Activated naive CD4-positive, alpha-beta T cell treated with anti-CD3 and anti-CD28 coated beads, Interleukin-2, amount 50 U/mL, for 72 hours (primary cell): ENCODE measurements around the gene TMEM106C. TPM values are rescaled to one million over a fixed set of nuclear protein-coding genes. Genes with fewer than 3 reads are reported as not detected.

Source experiments
- ATAC-seq, 2 donors: fragments of 150-1000 bp; cut with Tn5 transposase; 2 replicates each; pipeline ENCODE4 v1.10.0; 2021; ENCODE audit warnings: mild to moderate bottlenecking in 2 of 2, moderate library complexity in 2 of 2
- DNase-seq, 2 donors: peaks; one replicate each; pipeline ENCODE4 v3.0.0; 2021 to 2022; ENCODE audit warnings: low spot score in 2 of 2
- H3K27ac Mint-ChIP-seq, 2 donors: one replicate each; pipeline ENCODE4 v1.8.0; 2022; ENCODE audit warnings: mild to moderate bottlenecking in 2 of 2, mixed read lengths in 2 of 2
- H3K36me3 Mint-ChIP-seq, 2 donors: one replicate each; pipeline ENCODE4 v1.8.0; 2022; ENCODE audit warnings: mixed read lengths in 2 of 2
- H3K9me3 Mint-ChIP-seq, 2 donors: one replicate each; pipeline ENCODE4 v1.8.0; 2022; ENCODE audit warnings: mixed read lengths in 2 of 2
- total RNA-seq, 2 donors: library from RNA; stranded (reverse); gene quantifications; one replicate each; pipeline ENCODE4 v1.2.3, GENCODE V29; 2022

The TMEM106C gene, protein sequence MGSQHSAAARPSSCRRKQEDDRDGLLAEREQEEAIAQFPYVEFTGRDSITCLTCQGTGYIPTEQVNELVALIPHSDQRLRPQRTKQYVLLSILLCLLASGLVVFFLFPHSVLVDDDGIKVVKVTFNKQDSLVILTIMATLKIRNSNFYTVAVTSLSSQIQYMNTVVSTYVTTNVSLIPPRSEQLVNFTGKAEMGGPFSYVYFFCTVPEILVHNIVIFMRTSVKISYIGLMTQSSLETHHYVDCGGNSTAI
- total RNA-seq: 100 to 1,000 TPM; 134 to 305 TPM

DNA sequence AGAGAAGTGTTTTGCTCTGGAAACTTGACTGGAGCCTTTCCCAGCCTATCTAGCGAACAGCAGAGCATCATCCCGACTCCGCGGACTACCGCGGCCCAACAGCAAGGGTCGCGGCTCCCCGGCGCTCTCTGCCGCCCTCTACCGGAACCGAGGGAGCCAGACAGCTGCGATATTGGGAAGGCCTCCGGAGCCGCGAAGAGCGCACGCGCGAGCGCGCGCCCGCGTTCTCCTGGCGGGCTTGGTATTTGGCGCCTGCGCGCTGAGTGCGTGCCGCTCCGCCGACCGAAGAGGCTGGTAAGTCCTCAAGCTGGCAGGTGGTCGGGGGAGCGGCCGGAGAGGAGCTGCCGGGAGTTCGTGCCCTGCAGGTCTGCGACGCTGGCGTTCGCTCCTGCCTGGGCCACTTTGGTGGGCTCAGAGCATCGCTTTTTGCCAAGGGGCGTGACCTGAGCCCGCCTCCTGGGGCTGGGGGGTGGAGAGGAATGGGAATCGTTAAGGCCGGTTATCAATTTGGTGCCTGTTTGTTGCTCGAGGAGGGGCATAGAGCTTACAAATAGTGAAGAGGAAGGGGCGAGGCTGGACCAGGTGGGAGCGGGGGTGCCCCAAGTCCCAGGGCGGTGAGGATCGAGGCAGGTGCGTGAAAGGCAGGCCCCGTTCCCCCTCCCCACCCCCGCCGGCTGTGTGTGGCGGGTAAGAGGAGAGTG is at the start of gene TMEM106C:
Gene TMEM106C (plus strand): TSS at position 257 of the 701 bp plus-strand sequence. CDS start 641 bp downstream, outside the sequence.
- Mint-ChIP-seq H3K9me3 (peaks cover 1 to 10% of the 10 kb centered on the region in 2 donors), H3K27ac (peak within 1 kb of the TSS; percentile 96 to 97), H3K36me3 (peaks cover 43 to 51% of the 10 kb centered on the region in 2 donors)
- peak; percentile 94 to 96 for ATAC-seq
- DNase-seq: peak; percentile 95

DNA sequence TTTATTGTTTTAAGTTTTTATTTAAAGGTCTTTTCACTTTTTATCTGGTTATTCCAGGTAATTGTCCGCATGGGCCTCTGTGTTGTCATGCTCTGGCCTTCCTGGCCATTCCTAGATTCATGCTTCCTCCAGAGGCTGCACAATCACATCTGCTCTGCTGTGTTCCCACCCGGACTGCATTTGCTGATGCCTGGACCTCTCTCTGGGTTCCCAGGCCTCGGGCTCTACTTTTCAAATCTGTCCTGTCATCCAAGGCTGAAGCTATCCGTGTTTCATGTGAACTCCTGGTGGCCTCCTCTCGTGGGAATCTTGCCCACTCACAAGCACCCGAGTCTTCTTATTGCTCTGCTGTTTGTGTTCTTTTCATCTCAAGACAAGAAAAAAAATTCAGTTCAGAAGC is 42.5 kb upstream of the TMEM106C start:
- ATAC-seq (no peak), DNase-seq (no peak)
- no peaks in the 10 kb centered on the region for H3K36me3 Mint-ChIP-seq
- H3K27ac Mint-ChIP-seq: no peak overlapping the region
- no peaks in the 10 kb centered on the region for H3K9me3 Mint-ChIP-seq

DNA sequence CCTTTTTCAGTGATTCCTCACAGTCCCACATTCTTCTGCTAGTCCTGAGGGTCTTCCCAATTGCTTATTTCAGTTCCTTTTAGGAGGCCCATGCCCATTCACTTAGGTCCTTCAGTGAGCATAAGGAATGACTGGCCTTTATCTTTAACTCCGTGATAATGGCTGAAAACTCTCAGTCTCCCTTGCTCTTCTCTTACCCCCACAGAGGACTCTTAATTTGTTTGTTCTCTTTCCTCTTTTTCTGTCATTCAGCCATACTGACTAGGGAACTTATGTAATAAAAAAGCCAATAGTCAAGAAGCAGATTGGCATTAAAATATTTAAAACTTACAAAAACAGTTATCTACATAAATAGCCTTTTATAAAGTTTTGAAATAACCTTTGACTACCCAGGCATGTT is 41.5 kb upstream of the TMEM106C start:
- no peaks in the 10 kb centered on the region for H3K36me3 Mint-ChIP-seq
- ATAC-seq (no peak), DNase-seq (no peak)
- no peaks in the 10 kb centered on the region for H3K9me3 Mint-ChIP-seq
- H3K27ac Mint-ChIP-seq: no peak overlapping the region

DNA sequence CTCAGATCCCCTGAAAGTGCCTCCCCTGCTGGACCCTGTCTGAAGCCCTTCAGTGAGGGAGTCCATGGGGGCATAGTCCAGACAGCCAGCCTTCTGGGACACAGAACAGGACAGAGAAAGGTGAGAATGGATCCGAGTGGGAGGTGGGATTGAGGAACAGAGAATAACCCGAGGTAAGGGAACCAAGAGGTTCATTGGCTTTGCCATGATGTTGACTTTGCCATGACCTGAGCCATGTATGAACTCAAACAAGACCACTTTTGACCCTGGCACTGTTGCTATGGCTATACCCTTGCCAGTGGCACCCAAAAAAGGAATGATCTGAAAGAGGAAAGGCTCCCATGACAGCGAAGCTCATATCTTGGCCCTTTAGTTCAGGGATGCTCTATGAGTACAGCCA is 36.0 kb upstream of the TMEM106C start:
- H3K9me3 Mint-ChIP-seq: no peaks in the 10 kb centered on the region
- no peak overlapping the region for H3K27ac Mint-ChIP-seq
- H3K36me3 Mint-ChIP-seq: no peaks in the 10 kb centered on the region
- ATAC-seq (no peak), DNase-seq (no peak)

DNA sequence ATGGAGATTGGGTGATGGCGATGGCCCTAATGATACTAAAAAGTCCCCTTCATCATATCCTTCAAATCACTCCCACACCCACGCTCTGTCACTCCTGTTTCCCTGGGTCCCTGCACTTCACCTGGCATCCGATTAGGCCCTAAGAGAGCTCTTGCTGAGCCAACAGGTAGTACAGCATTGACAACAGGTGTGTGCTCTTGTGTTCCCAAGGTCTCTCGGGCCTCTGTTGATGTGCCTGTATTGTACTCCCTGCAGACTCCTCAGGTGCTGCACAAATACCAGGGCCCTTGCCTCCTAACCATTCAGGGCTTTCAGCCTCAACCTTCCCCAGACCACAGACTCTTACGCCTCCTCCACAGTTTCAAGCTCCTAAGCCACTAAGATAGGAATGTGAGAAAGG is 32.8 kb upstream of the TMEM106C start:
- Mint-ChIP-seq H3K27ac (no peak overlapping the region), H3K36me3 (no peaks in the 10 kb centered on the region), H3K9me3 (no peaks in the 10 kb centered on the region)
- DNase-seq (no peak), ATAC-seq (no peak)

DNA sequence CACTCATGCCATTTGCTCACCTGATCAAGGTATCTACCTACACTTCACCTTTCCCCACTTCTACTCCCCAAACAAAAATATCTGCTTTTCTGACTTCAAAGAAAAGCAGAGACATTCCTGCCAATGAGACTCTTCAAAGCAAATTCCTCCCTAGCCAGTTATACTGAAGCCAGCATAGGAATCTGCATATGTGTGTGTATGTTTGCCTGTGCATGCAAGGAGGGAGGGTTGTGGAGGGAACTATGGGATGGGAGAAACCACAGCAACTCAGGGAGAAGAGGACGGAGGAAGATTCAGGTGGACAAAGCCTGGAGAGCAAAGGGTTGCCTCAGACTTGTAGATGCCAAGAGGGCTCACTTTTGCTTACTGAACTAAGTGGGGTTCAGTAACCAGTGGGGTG is 32.2 kb upstream of the TMEM106C start:
- DNase-seq (no peak), ATAC-seq (no peak)
- H3K9me3 Mint-ChIP-seq: no peaks in the 10 kb centered on the region
- no peaks in the 10 kb centered on the region for H3K36me3 Mint-ChIP-seq
- H3K27ac Mint-ChIP-seq: no peak overlapping the region

DNA sequence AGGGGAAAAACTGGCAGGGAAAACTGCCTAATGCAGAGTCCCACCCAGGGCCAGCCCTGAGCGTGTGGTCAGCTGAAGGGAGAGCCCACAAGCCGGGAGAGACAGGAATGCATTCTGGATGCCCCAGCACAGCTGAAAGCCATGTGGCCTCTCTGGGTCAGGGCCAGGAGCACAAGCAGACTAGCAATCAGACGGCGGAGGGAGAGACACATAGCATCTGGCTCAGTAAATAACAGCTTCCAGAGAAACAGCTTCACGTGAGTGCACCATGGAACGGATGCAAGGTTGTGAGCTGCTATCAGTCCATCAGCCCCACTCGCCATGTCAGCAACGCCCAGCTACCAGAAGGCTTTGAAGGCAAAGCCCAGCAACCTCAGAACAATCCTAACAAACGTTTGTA is 28.2 kb upstream of the TMEM106C start:
- no peak for DNase-seq
- Mint-ChIP-seq H3K9me3 (no peaks in the 10 kb centered on the region), H3K36me3 (no peaks in the 10 kb centered on the region), H3K27ac (no peak overlapping the region)
- ATAC-seq: no peak

DNA sequence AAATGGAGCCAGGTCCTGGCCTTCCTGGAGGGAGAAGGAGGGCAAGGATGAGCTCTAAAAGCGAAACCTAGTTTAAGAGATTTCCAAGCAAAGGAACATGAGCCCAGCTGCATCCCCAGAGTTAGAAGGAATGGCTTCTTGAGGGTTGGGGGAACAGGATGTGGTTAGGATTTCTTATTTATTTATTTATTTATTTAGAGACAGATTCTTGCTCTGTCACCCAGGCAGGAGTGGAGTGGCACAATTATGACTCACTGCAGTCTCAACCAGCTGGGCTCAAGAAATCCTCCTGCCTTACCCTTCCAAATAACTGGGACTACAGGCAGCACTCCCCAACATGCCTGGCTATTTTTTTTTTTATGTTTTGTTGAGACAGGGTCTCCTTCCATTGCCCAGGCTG is 25.3 kb upstream of the TMEM106C start:
- H3K36me3 Mint-ChIP-seq: no peaks in the 10 kb centered on the region
- no peak overlapping the region for H3K27ac Mint-ChIP-seq
- no peak for DNase-seq
- no peak for ATAC-seq
- H3K9me3 Mint-ChIP-seq: no peaks in the 10 kb centered on the region

DNA sequence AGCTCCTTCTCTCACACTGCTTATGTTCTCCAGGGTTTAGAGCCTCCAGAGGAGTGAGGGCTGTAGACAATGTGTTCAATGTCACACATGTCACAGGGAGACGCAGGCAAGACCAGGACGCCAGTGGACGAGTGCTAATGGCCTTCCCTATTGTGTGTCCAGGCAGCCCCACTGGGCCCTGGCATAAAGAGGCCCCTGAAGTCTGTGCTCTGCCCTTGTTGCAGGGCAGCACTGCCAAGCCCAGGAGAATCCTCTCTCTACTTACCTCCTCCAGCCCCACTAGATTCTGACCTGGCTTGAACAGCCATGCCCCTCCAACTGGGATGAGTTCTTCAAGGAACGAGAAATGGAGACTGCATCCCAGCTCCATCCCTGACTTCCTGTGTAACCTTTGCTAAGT is 24.8 kb upstream of the TMEM106C start:
- ATAC-seq (no peak), DNase-seq (no peak)
- H3K36me3 Mint-ChIP-seq: no peaks in the 10 kb centered on the region
- no peak overlapping the region for H3K27ac Mint-ChIP-seq
- H3K9me3 Mint-ChIP-seq: no peaks in the 10 kb centered on the region

DNA sequence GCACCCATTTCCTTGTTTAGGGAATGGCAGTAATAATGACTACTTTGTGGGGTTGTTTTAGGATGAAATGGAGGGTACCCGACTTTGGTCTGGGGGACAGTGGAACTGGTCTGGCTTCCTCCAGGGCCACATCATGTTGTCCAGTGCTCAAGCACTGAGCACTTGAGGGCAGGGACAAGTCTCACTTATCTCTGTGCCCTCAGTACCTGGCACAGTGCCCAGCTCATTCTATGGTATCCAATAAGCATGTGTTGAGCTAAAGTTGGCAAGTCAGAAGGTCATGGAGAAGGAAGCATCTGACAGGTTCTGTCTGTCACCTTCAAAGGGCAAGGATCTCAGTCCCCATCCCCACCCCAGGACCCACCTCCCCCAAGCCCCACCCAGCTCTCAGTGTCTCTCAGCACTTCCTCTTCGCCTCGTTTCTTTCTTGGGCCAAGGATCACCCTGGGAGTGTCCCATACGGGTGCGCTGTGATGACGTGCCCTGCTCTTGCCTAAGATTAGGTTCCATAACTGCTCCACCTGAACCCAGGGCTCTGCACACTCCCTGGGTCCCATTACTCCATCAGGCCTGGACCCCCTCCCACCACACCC is 24.3 kb upstream of the TMEM106C start:
- no peaks in the 10 kb centered on the region for H3K9me3 Mint-ChIP-seq
- DNase-seq (no peak), ATAC-seq (no peak)
- H3K27ac Mint-ChIP-seq: no peak overlapping the region
- no peaks in the 10 kb centered on the region for H3K36me3 Mint-ChIP-seq

DNA sequence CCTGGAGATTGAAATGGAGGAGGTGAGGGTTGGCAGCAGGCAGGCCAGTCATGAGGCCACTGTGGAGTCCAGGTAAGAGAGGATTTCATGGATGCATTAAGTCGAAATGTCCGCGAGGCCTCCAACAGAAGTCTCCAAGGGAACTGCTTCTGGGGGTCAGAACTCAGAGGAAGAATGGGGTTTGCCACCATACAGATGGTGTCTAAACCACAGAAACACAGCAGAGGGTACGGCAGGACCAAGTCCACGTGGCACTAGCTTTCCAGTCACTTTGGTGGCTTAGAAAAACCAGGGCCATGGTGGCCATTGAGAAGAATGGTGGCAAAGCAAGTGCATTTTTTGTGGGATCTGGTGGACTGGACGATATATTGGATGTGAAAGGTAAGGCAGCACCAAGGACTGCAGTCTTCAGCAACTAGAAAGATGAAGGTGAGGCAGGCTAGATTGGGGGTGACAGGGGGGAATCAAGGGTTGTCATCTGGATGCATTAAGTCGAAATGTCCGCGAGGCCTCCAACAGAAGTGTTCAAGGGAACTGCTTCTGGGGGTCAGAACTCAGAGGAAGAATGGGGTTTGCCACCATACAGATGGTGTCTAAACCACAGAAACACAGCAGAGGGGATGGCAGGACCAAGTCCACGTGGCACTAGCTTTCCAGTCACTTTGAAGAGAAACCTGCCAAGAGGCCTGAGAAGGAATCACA is 22.5 kb upstream of the TMEM106C start:
- H3K36me3 Mint-ChIP-seq: no peaks in the 10 kb centered on the region
- no peaks in the 10 kb centered on the region for H3K9me3 Mint-ChIP-seq
- DNase-seq (no peak), ATAC-seq (no peak)
- H3K27ac Mint-ChIP-seq: peak overlapping the region in 1 of 2 donors; percentile 40

DNA sequence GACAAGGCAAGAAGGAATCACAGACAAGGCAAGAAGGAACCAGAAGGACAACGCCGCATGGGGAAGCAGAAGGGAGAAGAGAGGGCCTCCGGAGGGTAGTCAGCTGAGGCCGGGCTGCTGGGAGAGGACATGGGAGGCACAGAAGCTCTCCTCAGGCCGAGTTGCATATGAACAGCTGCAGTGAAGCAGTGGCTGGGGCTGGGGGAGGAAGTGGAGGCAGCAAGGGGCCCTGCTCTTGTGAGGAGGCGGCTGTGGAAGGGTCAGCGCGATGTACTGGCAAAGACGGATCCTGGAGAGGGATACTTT is 22.0 kb upstream of the TMEM106C start:
- Mint-ChIP-seq H3K9me3 (no peaks in the 10 kb centered on the region), H3K36me3 (no peaks in the 10 kb centered on the region), H3K27ac (no peak overlapping the region)
- no peak for ATAC-seq
- DNase-seq: no peak

DNA sequence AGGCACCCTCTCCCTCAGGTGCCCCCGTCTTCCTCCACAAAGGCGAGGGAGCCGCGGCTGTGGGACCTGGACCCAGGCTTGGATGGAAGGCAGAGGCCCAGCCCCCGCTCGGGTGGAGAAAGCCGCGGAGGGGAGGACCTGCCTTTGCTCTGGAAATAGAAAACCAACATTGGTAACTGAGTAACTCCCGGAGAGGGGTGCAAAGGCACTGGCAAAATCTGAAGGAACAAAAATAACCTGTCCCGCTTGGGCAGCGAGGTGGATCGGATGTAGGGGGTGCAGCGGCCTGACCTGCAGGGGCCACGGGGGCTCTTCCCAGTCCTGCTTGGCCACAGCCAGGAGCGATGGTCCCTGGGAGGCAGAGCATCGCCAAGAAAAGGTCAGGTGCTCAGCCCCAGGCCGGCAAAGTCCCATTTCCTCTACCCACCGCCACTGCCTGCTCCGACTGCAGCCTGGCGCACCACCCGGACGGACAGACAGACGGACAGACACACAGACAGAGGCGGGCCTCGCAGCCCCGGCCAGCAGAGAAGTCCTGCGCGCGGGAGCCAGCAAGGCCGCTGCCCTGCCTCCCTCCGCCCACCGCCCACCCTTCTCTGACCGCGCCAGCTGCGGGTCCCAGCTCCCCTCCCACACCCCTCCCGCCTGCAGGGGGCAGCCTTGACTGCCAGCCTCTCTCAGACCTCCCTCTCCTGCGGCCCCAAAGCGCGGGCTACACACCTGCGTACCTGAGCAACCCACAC is 21.4 kb upstream of the TMEM106C start:
- no peak for ATAC-seq
- Mint-ChIP-seq H3K36me3 (no peaks in the 10 kb centered on the region), H3K27ac (no peak overlapping the region), H3K9me3 (no peaks in the 10 kb centered on the region)
- DNase-seq: no peak

DNA sequence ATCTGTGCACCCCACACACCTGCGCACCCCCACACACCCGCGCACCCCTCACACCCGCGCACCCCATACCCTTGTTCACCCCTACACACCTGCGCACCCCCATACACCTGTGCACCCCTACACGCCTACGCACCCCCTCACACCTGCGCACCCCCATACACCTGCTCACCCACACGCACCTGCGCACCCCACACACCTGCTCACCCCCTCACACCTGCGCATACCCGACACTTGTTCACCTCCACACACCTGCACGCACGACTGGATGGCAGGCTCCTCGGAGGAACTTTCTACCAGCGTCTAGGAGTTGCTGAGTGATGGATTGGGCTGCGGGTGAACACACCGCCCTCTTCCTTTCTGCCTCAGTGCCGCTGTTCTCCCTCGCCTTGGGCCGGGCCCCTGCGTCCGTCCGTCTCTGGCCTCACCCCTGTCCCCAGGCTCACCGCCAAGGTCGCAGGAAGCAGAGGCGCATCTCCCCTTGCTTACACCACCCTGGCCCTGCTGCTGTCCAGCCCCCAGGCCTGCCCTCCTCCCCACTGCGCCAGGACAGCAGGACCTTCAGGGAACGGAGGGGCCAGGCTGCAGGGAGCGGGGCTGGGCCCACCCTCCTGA is 20.7 kb upstream of the TMEM106C start:
- no peaks in the 10 kb centered on the region for H3K9me3 Mint-ChIP-seq
- DNase-seq (no peak), ATAC-seq (no peak)
- no peaks in the 10 kb centered on the region for H3K36me3 Mint-ChIP-seq
- H3K27ac Mint-ChIP-seq: no peak overlapping the region

DNA sequence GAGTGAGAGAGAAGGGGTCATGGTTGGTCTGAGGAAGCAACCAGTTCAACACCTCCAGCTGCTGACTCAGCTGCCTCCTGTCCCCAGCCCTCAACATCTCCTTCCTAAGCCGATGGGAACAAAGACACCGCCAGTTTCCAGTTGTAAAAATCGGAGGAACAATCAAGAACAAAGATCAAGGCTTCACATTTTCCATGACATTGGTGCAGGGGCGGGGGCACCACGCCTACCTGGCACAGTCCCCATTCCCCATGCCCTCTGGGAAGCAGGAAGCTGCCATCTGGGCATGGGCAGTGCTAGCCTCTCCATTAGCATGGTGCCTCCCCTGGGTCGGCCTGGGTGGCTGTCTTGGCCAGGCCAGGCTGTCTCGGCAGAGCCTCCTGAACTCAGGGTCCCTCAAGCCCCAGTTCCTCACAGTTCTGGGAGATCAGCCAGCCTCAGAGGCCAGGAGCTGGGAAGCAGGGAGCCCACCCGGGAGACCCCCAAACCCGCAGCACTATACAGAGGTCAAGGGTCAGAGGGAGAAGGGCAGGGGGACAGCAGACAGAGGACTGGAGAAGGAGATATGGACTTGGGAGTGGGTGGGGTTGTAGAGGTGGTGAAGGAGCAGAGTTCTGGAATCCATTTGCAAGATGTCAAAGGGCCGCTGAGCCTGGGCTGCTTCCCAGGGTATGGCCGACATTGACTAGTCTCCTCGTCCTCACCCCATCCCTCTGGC is 19.6 kb upstream of the TMEM106C start:
- Mint-ChIP-seq H3K9me3 (no peaks in the 10 kb centered on the region), H3K27ac (no peak overlapping the region), H3K36me3 (no peaks in the 10 kb centered on the region)
- DNase-seq: no peak
- ATAC-seq: no peak
